ENCODE results near the gene OR6K3.

The OR6K3 gene

DNA sequence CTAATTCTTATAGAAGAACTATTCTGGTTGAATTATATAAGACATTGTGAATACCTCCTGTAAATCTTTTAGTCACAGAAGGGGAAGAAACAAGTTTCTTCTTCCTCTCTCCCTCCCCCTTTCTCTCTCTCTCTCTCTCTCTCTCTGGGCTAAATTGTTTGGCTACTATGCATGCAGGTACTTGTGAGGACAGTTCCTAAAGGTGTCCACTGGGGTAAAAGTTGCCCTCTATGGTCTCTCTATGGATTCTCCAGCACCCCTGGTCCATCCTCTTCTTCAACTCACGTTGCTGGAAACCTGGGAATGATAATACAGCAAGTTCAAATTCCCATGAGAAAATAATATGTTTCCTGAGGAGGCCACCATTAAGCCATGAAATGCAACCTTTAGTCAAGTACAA, 5.8 kb downstream of the OR6K3 start:
- H3K4me3 ChIP-seq (ENCODE audit: low read depth, low read length), result no peak overlapping the region
- DNase-seq (ENCODE audit: low read depth, low spot score), result no peak
- CTCF ChIA-PET, result no interaction called here
- TF ChIP-seq, protein P1, sequence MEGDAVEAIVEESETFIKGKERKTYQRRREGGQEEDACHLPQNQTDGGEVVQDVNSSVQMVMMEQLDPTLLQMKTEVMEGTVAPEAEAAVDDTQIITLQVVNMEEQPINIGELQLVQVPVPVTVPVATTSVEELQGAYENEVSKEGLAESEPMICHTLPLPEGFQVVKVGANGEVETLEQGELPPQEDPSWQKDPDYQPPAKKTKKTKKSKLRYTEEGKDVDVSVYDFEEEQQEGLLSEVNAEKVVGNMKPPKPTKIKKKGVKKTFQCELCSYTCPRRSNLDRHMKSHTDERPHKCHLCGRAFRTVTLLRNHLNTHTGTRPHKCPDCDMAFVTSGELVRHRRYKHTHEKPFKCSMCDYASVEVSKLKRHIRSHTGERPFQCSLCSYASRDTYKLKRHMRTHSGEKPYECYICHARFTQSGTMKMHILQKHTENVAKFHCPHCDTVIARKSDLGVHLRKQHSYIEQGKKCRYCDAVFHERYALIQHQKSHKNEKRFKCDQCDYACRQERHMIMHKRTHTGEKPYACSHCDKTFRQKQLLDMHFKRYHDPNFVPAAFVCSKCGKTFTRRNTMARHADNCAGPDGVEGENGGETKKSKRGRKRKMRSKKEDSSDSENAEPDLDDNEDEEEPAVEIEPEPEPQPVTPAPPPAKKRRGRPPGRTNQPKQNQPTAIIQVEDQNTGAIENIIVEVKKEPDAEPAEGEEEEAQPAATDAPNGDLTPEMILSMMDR (IDR thresholded peaks at IDR 0.05; ENCODE audit: insufficient read depth, low read length, missing control alignments), result no peak
- POLR2A ChIA-PET, result no interaction called here

DNA sequence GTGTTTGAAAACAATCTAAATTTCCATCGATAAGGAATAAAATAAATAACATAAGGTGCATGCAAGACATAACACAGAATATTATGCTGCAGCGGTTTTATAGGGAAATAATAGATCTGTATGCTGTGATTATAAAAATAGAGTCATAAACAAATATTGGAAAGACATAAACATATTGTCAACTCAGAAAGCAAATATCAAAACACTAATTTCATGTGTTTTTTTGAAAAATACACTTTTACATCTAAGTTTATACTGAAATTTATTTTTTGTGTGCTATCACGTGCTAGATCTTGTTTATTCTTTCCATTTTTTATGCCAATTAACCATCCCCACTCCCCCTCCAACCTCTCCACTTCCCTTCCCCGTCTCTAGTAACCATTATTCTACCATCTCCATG, 9.4 kb downstream of the OR6K3 start:
- ChIA-PET POLR2A (no interaction called here), CTCF (no interaction called here)
- TF ChIP-seq, protein P1 (IDR thresholded peaks at IDR 0.05; ENCODE audit: insufficient read depth, low read length, missing control alignments), result no peak
- DNase-seq (ENCODE audit: low read depth, low spot score), result no peak
- H3K4me3 ChIP-seq (ENCODE audit: low read depth, low read length), result no peak overlapping the region

DNA sequence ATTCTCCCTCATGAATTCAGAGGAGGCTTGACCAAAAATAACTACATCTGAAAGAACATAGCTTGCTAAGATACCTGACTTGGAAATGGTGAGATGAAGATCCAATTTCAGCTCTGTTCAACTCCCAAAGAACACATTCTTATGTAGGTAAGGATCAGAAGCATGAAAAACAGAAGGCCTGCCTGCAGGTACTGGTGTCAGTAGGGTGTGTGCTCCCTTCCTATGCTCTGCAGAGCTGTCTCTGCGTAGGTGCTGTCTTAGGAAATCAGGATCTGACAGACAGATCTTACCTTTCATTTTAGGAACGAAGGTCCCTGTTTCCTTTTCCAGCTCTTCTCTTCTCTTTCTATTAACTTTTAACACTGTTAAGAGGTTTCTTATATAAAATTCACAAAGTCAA, 14.4 kb downstream of the OR6K3 start:
- H3K4me3 ChIP-seq (ENCODE audit: low read depth, low read length), result no peak overlapping the region
- CTCF ChIA-PET, result no interaction called here
- POLR2A ChIA-PET, result no interaction called here
- TF ChIP-seq, protein P1 (IDR thresholded peaks at IDR 0.05; ENCODE audit: insufficient read depth, low read length, missing control alignments), result no peak
- DNase-seq (ENCODE audit: low read depth, low spot score), result no peak

DNA sequence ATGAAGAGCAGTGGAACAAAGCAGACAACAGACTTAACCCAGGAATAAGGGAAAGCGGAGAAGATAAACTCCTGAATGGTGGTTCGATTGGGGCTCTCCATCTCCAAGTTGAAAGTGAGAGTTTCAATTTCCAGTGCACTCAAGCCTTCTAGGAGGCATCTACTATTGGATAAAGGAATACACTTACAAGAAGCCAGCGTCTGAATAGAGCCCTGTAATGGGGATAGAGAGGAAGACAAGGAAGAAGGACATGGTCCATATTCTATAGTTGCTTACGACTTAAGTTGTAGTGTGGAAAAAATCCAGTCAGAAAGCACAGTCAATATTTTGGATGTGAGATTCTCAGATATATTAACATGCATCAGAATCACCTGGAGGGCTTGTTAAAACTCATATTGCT, 20.0 kb downstream of the OR6K3 start, which contains the start of gene OR6K2:
Gene OR6K2 (minus strand): TSS at position 101 of the 400 bp plus-strand sequence. CDS start 0 bp downstream, at position 101.
- H3K4me3 ChIP-seq (ENCODE audit: low read depth, low read length), result no peak within 1 kb of the TSS
- TF ChIP-seq, protein P1 (IDR thresholded peaks at IDR 0.05; ENCODE audit: insufficient read depth, low read length, missing control alignments), result no peak
- ChIA-PET CTCF (no interaction called here), POLR2A (no interaction called here)
- no peak for DNase-seq (ENCODE audit: low read depth, low spot score)

DNA sequence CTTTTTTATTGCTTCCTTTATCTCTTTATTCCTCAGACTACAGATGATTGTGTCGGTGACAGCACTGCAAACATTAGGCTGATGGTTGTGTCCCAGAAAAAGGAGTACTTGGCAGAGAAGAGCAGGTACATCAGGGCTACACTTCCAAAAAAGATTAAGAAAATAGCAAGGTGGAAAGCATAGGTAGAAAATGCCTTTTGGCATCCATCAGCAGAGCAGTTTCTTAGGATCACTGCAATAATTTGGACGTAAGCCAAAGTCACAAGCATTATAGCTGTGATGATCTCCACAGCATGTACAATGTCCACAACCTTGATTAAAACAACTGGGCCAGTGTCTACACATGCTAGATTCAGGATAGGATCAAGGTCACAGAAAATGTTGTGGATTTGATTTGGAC, 25.9 kb downstream of the OR6K3 start:
- DNase-seq (ENCODE audit: low read depth, low spot score), result no peak
- TF ChIP-seq, protein P1 (IDR thresholded peaks at IDR 0.05; ENCODE audit: insufficient read depth, low read length, missing control alignments), result no peak
- ChIA-PET POLR2A (no interaction called here), CTCF (no interaction called here)
- no peak overlapping the region for H3K4me3 ChIP-seq (ENCODE audit: low read depth, low read length)

DNA sequence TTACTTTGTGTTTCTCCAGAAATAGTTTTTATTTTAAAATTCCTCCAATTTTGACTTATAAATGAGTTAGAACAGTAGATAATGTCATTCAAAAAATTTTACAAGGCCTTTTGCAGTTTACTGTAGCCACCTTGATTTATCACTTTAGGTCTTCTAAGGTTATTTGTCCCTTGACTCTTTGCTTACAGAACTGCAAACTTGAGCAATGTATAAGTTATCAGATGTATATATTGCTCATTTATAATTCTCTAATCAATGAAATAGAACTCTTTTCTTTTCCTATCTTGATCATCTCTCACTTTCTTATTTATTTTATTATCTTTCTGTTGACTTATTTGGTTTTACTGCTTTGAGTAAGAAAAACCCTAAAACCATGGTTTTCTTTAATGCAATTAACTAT, 28.2 kb downstream of the OR6K3 start:
- POLR2A ChIA-PET, result no interaction called here
- TF ChIP-seq, protein P1 (IDR thresholded peaks at IDR 0.05; ENCODE audit: insufficient read depth, low read length, missing control alignments), result no peak
- H3K4me3 ChIP-seq (ENCODE audit: low read depth, low read length), result no peak overlapping the region
- DNase-seq (ENCODE audit: low read depth, low spot score), result no peak
- CTCF ChIA-PET, result no interaction called here

Measured in AG04449 (cell line).